Measurements from ENCODE around the gene TAGLN2.
A peak's percentile ranks its signal among the peaks of the same experiment; 100 is the strongest.

TAGLN2 gene

GRCh38 chr1:159897962-159898361 is 27.3 kb downstream of the TAGLN2 start:
- DNase-seq: no peak

GRCh38 chr1:159896546-159896930 is 28.8 kb downstream of the TAGLN2 start:
- no peak for DNase-seq

- DNase-seq: no peak
These were observed 29.3 kb downstream of the TAGLN2 start for GRCh38 chr1:159895836-159896545.

- no peak for DNase-seq
These were observed 30.0 kb downstream of the TAGLN2 start for GRCh38 chr1:159895286-159895685.

- DNase-seq: no peak
These were observed 32.4 kb downstream of the TAGLN2 start for GRCh38 chr1:159892944-159893343.

- DNase-seq: peak; percentile 71
These were observed 33.8 kb downstream of the TAGLN2 start for GRCh38 chr1:159891275-159892157.

- DNase-seq: no peak
These were observed 34.9 kb downstream of the TAGLN2 start for GRCh38 chr1:159890390-159890789.

GRCh38 chr1:159889821-159890252 is 35.5 kb downstream of the TAGLN2 start:
- DNase-seq: peak; percentile 74

GRCh38 chr1:159889202-159889601 is 36.1 kb downstream of the TAGLN2 start:
- DNase-seq: no peak

- no peak for DNase-seq
These were observed 41.0 kb downstream of the TAGLN2 start for GRCh38 chr1:159884296-159884695.

GRCh38 chr1:159883134-159883533 is 42.2 kb downstream of the TAGLN2 start:
- DNase-seq: no peak

GRCh38 chr1:159882527-159882862 is 42.8 kb downstream of the TAGLN2 start:
- peak; percentile 21 for DNase-seq

GRCh38 chr1:159881622-159882526 is 43.4 kb downstream of the TAGLN2 start:
- DNase-seq: peak; percentile 100

GRCh38 chr1:159880430-159880829 is 44.9 kb downstream of the TAGLN2 start:
- no peak for DNase-seq

- peak; percentile 54 for DNase-seq
These were observed 45.3 kb downstream of the TAGLN2 start for GRCh38 chr1:159879977-159880376.

- DNase-seq: peak; percentile 64
These were observed 46.2 kb downstream of the TAGLN2 start for GRCh38 chr1:159879136-159879535.

GRCh38 chr1:159877695-159878444 is 47.4 kb downstream of the TAGLN2 start:
- peak; percentile 28 for DNase-seq

- no peak for DNase-seq
These were observed 51.7 kb downstream of the TAGLN2 start for GRCh38 chr1:159873530-159874143.

- DNase-seq: no peak
These were observed 52.4 kb downstream of the TAGLN2 start for GRCh38 chr1:159872891-159873290.

GRCh38 chr1:159870704-159871103 is 54.6 kb downstream of the TAGLN2 start:
- DNase-seq: no peak

- no peak for DNase-seq
These were observed 55.7 kb downstream of the TAGLN2 start for GRCh38 chr1:159869607-159870006.

- DNase-seq: peak; percentile 54
These were observed 56.1 kb downstream of the TAGLN2 start for GRCh38 chr1:159869173-159869572.
